NT2/D1 (cell line): ENCODE data around the gene SV2C.

Experiments
- YY1 ChIP-seq: IDR thresholded peaks from 2 replicates; pipeline ENCODE4 v1.6.1; 2011; ENCODE audit not compliant: insufficient read length, insufficient read depth
- ZNF274 ChIP-seq: IDR thresholded peaks from 2 replicates; pipeline ENCODE4 v1.6.1; 2011; ENCODE audit warnings: mild to moderate bottlenecking, low read depth, low read length

DNA sequence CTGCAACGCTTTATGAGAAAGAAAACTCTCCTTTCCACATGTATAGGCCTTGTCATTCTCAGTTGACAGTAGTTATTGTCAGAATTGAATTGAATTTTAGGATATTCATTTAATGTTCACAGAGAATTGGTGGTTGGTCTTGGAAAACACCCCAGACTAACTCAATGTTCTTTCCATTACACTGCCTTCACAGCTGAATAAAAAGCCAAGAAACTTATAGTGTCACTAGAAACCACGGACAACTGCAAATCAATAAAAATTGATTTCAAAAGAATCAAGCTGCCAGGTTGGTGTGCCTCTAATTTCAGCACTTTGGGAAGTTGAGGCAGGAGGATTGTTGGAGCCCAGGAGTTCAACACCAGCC is 281.0 kb downstream of the SV2C start:
- TF ChIP-seq YY1, result no peak
- no peak for TF ChIP-seq ZNF274
